Ishikawa (cell line): ENCODE results near the gene DMBT1.

Source experiments
- CEBPB ChIP-seq: IDR thresholded peaks from 2 replicates; pipeline ENCODE4 v1.6.1; 2012
- CREB1 ChIP-seq: IDR thresholded peaks from 2 replicates; pipeline ENCODE4 v1.6.1; 2012; ENCODE audit warnings: low read depth
- EGR1 ChIP-seq: IDR thresholded peaks from 2 replicates; pipeline ENCODE4 v1.6.1; 2012
- EP300 ChIP-seq: IDR thresholded peaks from 2 replicates; pipeline ENCODE4 v1.6.1; 2012; ENCODE audit warnings: borderline replicate concordance
- FOXM1 ChIP-seq: IDR thresholded peaks from 2 replicates; pipeline ENCODE4 v1.6.1; 2012; ENCODE audit warnings: low read depth, borderline replicate concordance
- MAX ChIP-seq: IDR thresholded peaks from 2 replicates; pipeline ENCODE4 v1.6.1; 2012
- NFIC ChIP-seq: IDR thresholded peaks from 2 replicates; pipeline ENCODE4 v1.6.1; 2012
- RAD21 ChIP-seq: IDR thresholded peaks from 2 replicates; pipeline ENCODE4 v1.6.1; 2012; ENCODE audit warnings: low read depth
- REST ChIP-seq: IDR thresholded peaks from 2 replicates; pipeline ENCODE4 v1.6.1; 2012; ENCODE audit warnings: low read depth, mild to moderate bottlenecking
- TAF1 ChIP-seq: IDR thresholded peaks from 2 replicates; pipeline ENCODE4 v1.6.1; 2012; ENCODE audit warnings: low read depth, mild to moderate bottlenecking
- TCF12 ChIP-seq: IDR thresholded peaks from 2 replicates; pipeline ENCODE4 v1.6.1; 2012; ENCODE audit warnings: low read depth
- TEAD4 ChIP-seq: IDR thresholded peaks from 2 replicates; pipeline ENCODE4 v1.6.1; 2012
- YY1 ChIP-seq: IDR thresholded peaks from 2 replicates; pipeline ENCODE4 v1.6.1; 2012; ENCODE audit warnings: low read depth
- ZBTB7A ChIP-seq: IDR thresholded peaks from 2 replicates; pipeline ENCODE4 v1.6.1; 2012; ENCODE audit warnings: low read depth
- TF ChIP-seq, protein P1 (sequence below): IDR thresholded peaks from 2 replicates; pipeline ENCODE4 v1.6.1; 2012

Gene DMBT1

DNA sequence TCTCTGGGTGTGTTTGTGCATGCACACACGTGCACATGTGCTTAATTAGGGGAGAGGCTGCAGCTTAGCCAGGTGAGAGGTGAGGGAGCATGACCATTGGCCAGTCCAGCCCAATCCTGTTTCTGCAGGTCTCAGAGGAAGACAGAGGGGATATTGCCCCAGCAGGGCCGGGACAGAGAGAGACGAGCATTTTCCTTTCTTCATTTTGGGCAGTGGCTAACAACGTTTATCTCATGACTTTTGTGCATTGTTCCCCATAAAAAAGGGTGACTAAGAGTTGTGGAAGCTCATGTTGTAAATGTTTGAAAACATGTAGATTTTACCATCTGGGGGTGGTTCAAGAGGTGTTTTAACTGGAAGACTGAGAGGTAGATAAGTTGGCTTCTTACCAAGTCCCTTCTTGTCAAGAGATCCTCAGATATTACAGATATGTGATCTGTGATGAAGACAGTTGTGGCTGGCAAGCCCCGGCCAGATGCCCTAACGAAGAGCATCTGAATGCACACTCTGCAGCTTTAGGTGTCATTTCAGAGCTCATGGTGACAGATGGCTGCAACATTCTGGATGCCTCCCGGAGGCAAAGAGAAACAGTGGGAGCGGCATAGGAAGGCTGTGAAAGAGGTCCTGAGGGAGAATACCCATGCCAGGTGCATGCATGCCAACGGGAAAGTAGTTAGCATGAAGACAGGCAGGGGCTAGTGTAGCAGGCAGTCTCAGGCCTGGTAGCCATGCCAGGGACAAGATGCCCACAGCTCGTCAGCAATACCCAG lies 16.7 kb upstream of the DMBT1 start:
- TF ChIP-seq TEAD4, result no peak
- TF ChIP-seq, protein P1, sequence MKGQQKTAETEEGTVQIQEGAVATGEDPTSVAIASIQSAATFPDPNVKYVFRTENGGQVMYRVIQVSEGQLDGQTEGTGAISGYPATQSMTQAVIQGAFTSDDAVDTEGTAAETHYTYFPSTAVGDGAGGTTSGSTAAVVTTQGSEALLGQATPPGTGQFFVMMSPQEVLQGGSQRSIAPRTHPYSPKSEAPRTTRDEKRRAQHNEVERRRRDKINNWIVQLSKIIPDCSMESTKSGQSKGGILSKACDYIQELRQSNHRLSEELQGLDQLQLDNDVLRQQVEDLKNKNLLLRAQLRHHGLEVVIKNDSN, result no peak

GRCh38 chr10:122544493-122544892 lies 16.1 kb upstream of the DMBT1 start:
- TF ChIP-seq TCF12, result no peak
- no peak for TF ChIP-seq YY1
- TF ChIP-seq CEBPB, result no peak
- TF ChIP-seq ZBTB7A, result no peak
- TF ChIP-seq TAF1, result no peak
- TF ChIP-seq TEAD4, result no peak
- TF ChIP-seq MAX, result no peak
- no peak for TF ChIP-seq EGR1

GRCh38 chr10:122546242-122546641 lies 14.3 kb upstream of the DMBT1 start:
- TF ChIP-seq NFIC, result no peak
- no peak for TF ChIP-seq TCF12
- TF ChIP-seq MAX, result no peak
- TF ChIP-seq TEAD4, result no peak
- TF ChIP-seq REST, result no peak
- TF ChIP-seq TAF1, result no peak
- no peak for TF ChIP-seq EP300

DNA sequence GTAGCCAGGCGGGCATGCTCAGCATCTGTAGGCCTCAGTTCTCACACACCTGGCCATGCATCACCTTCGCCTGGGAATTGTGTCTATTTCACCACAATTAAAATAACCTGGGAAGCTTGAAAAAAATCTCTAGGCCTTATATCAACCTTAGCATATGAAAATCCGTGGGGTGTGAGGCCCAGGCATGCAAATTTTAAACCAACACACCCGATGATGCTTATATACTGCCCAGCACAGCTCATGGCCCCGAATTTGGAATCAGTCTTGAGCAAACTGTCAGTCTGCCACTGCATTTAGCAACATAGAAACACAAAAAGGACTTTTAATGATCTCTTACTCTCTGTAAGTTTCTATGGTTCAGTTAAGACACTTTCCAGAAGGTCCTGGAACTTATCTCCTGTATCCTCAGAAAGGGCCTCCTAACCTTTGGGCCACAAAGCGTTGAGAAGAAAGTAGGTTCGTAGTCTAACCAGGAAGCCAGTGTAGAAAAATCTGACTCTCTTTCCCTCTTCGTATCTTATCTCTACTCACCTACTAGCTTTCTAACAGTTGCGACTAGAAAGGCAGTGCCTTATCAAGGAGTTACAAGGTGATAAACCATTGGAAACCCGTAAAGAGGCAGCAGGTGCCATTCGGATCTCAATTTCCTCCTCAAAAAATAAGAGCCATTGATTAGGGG lies 12.0 kb upstream of the DMBT1 start:
- TF ChIP-seq NFIC (no peak), YY1 (no peak), CREB1 (no peak), FOXM1 (no peak), EGR1 (no peak), TCF12 (no peak), TAF1 (no peak)
- TF ChIP-seq, protein P1, result no peak

GRCh38 chr10:122549636-122550035 lies 10.9 kb upstream of the DMBT1 start:
- TF ChIP-seq TEAD4 (no peak), CEBPB (no peak), RAD21 (no peak)
- TF ChIP-seq, protein P1, result no peak

DNA sequence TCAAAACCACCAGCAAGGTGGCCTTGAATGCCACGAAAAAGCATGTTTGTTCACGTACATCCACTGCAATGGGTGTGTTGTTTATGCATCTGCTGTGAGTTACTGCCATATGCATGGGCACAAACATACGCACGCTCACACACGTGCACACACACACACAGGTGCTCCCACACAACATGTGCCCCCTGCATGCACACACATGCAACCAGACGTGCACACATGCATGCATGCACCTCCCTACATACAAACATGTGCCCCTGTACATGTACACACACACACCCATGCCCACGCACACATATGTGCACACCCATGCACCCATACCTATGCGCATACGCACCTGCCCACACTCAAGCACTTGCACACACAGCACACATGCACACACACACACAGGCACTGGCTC lies 10.1 kb upstream of the DMBT1 start:
- TF ChIP-seq TEAD4 (no peak), TAF1 (no peak), CREB1 (no peak), RAD21 (no peak), EGR1 (no peak), YY1 (no peak), NFIC (no peak), REST (no peak), CEBPB (no peak), EP300 (no peak)
- TF ChIP-seq, protein P1, result no peak
